Superior temporal gyrus (tissue), 1 donor: Measurements from ENCODE around the gene SLC38A9.
A peak's percentile ranks its signal among the peaks of the same experiment; 100 is the strongest.
"Not testable (repeated sequence)": the region's sequence is repeated elsewhere in the genome, so short reads cannot be mapped to it uniquely, and the experiment has no call there.

Source experiments
- DNase-seq: peaks from one replicate; pipeline ENCODE4 v3.0.0-alpha.2; 2016; ENCODE audit errors: extremely low spot score

SLC38A9 gene

GRCh38 chr5:55712023-55712859 lies at the start of gene SLC38A9:
Gene SLC38A9, minus strand, starts transcription at chr5:55712324. Its CDS starts 14,366 bp downstream, at chr5:55697958.
- DNase-seq = peak; percentile 95

GRCh38 chr5:55761721-55762120 lies 49.6 kb upstream of the SLC38A9 start:
- DNase-seq = not testable (repeated sequence)

- no peak for DNase-seq
Observed at GRCh38 chr5:55758714-55759113, 46.6 kb upstream of the SLC38A9 start.

- no peak for DNase-seq
Observed at GRCh38 chr5:55758231-55758630, 46.1 kb upstream of the SLC38A9 start.

- no peak for DNase-seq
Observed at GRCh38 chr5:55750499-55750898, 38.4 kb upstream of the SLC38A9 start.

- no peak for DNase-seq
Observed at GRCh38 chr5:55750063-55750462, 37.9 kb upstream of the SLC38A9 start.

- DNase-seq = no peak
Observed at GRCh38 chr5:55749387-55749786, 37.3 kb upstream of the SLC38A9 start.

GRCh38 chr5:55747778-55748318 lies 35.7 kb upstream of the SLC38A9 start:
- no peak for DNase-seq

- no peak for DNase-seq
Observed at GRCh38 chr5:55742778-55743177, 30.7 kb upstream of the SLC38A9 start.

GRCh38 chr5:55737793-55738192 lies 25.7 kb upstream of the SLC38A9 start, which contains the start of gene DDX4:
Gene DDX4, plus strand, starts transcription at chr5:55738061. Its CDS starts 903 bp downstream, at chr5:55738964.
- no peak for DNase-seq

- DNase-seq = no peak
Observed at GRCh38 chr5:55734658-55735057, 22.5 kb upstream of the SLC38A9 start.

GRCh38 chr5:55732585-55732984 lies 20.5 kb upstream of the SLC38A9 start:
- DNase-seq = no peak

GRCh38 chr5:55731848-55732247 lies 19.7 kb upstream of the SLC38A9 start:
- DNase-seq = no peak

GRCh38 chr5:55724281-55724680 lies 12.2 kb upstream of the SLC38A9 start:
- DNase-seq = no peak

GRCh38 chr5:55720188-55720703 lies 8.1 kb upstream of the SLC38A9 start:
- no peak for DNase-seq

- not testable (repeated sequence) for DNase-seq
Observed at GRCh38 chr5:55719026-55719425, 6.9 kb upstream of the SLC38A9 start.

GRCh38 chr5:55715519-55716078 lies 3.5 kb upstream of the SLC38A9 start:
- no peak for DNase-seq

- no peak for DNase-seq
Observed at GRCh38 chr5:55714749-55715148, 2.6 kb upstream of the SLC38A9 start.

- DNase-seq = no peak
Observed at GRCh38 chr5:55714339-55714738, 2.2 kb upstream of the SLC38A9 start.

GRCh38 chr5:55713871-55714270 lies 1.7 kb upstream of the SLC38A9 start:
- no peak for DNase-seq

- DNase-seq = no peak
Observed at GRCh38 chr5:55711507-55712022, 559 bp downstream of the SLC38A9 start.

GRCh38 chr5:55708732-55709131 lies 3.4 kb downstream of the SLC38A9 start:
- no peak for DNase-seq
